GM18909 (cell line): ENCODE data around the gene BTNL2.

Experiments
- ATAC-seq: cut with Tn5 transposase; IDR thresholded peaks from one replicate; pipeline ENCODE4 v1.9.1; 2021; ENCODE audit warnings: mild to moderate bottlenecking; ENCODE audit not compliant: unreplicated experiment, poor library complexity

The BTNL2 gene

GRCh38 chr6:32416036-32416435, 9.1 kb upstream of the BTNL2 start:
- ATAC-seq = no peak

DNA sequence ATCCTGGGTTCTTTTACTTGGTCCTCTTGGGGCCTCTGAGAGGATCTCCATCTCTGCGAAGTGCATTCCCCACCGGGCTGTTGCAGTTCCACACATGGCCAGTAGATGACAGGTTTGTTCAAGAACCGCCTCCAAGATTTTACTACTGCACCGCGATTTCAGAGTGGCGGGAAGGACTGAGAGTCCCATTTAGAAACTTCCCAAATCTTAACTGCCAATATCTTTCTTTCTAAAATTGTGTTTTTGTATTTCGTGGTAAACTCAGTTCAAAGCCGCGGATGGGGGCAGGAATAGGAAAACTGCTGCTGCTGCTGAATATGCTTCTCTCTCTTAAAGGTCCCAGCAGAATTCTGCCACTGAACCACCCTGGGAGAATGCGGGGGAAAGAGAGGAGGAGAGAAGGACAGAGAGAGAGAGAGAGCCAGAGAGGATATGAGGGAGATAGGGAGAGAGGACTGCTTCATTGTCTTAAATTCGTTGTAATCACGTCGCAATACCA, 8.6 kb upstream of the BTNL2 start:
- ATAC-seq = no peak

DNA sequence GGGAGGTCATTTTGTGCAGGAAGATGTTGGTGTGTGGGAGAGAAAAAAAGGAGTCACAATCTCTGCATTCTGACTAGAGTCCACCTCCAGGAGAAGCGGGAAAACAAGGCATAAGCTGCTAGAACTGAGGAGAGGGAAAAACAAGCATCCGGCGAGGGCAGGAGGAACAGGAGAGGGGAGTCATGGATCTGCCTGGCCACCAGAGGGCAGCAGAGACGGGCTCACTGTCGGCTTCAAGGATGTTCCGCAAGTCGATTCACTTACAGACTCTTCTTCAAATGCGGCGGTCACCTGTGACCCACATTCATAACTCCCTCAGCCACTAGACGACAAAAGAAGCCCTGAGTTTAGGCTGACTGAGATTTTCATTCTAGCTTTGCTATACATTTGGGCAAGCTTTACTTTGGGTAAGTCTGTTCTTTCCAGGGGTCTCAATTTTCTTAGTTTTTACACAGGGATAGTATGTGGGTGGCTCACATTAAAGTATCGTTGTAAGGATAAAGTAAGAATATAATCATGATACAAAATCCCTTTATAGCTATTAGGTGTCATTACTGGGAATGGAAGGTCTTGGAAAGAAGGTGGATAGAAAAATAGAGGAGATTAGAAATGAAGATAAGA, 6.6 kb upstream of the BTNL2 start:
- no peak for ATAC-seq

GRCh38 chr6:32411566-32412327, 4.8 kb upstream of the BTNL2 start:
- ATAC-seq = no peak

DNA sequence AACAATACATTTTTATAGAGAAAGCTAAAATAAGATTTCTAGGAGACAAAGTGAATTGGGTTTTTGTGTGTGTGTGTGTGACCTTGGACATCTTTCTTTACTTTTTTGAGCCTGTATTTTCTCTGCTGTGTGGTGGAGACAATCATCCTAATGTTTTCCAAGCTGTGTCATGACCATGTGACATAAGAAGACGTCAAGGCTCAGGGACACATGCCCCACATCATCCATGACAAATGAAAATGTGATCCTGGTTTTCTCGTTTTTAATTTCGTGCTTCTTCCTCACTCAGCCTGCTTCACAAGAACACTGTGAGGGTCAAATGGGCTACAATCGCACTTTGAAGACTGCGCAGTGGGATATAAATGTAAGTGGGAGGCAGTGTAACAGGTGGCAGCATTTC, 3.9 kb upstream of the BTNL2 start:
- no peak for ATAC-seq

DNA sequence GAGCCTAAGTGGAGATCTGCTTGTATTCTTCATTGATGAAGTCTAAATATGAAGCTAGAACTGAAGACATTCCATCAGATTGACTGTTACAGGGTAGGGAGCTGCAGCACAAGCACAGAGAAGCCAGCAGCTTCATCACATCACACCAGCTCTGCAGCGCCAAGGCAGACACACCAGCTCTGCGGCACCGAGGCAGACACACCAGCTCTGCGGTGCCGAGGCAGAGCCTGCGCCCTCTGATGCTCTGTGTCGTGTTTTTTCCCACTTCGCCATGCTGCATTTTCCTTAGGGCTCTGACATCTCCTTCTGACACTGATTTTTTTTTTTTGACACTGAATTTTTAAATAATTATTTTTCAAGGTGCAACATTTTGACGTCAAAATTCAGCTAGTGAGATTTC, 784 bp downstream of the BTNL2 start:
- ATAC-seq = no peak

DNA sequence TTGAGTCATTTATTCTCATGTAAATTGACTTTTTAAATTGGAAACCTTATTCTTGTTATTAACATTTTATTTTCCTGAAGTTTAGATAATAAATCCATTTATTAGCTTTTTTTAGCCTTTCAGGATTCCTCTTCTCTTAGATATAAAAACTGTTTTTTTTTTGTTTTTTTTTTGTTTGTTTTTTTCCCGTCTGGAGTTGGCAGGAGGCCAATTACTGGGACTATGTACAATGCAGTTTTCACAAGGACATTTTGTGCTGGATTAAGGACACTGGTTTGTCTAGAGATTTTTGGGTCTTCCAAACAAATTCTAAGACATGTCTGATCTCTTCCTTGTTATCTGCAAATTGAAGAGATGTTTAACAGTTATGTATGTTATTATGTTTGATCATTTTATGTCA, 1.3 kb downstream of the BTNL2 start:
- ATAC-seq = no peak

DNA sequence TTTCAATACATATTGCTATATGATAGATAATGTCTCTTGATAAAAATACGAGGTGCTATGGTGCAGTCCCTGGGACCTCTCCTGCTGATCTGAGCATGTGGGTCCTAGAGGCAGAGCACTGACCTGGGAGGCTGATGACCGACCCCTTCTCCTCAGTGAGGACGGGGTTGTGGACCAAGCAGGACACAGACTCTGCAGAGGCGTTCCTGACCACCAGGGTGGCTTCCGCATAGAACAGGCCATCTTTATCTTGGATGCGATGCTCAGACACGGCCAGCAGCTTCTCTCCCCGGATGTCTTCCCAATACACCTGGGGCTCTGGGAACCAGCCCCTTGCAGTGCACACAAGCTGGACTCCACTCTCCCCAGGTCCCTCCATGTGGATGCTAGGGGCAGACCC, 4.2 kb downstream of the BTNL2 start:
- ATAC-seq = no peak

- no peak for ATAC-seq
Measured at GRCh38 chr6:32401284-32401963, 5.6 kb downstream of the BTNL2 start.

DNA sequence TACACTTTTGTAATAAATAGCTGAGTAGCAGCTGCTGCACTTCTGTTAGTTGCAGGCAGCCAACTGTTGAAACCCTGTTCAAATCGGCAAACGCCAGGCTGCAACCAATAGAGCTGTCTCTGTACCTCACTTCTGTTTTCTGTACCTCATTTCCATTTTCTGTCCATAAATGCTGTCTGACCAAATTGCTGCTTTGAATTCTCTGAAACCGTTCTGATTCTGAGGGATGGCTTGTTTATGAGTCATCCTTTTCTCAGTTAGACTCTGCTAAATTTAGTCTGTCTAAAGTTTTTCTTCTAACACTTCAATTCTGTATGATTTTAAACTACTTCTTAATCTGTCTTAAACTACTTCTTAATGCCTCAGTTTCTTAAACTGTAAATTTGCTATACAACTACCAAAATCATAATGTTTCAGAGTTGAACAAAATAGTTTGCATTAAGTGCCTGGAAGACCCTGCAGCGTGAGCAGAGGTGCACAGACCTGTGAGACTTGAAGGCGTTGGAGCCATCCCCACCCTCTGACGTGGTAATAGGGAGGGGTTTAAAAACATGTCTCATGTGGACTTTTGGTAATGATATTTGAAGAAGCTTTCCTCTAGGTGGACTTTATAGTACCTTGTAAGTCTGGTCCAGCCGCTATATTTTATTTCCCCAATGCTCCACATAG, 9.6 kb downstream of the BTNL2 start:
- peak; percentile 77 for ATAC-seq

DNA sequence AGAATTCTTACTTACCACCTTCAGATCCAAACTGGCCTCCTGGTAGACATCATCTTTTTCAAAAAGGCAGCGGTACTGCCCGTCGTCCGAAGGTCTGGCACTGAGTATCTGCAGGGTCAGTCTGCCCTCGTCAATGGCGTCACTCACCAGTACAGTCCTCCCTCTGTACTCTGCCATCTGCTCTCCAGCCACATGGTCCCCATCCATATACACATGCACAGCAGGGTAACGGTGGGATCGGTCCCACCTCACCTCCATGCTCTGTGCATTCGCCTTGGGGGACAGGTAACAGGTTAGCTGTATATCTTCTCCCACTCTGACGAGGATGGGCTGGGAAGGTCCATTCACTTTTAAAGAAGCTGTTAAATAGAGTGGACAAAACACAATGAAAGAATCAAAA, 11.0 kb downstream of the BTNL2 start:
- no peak for ATAC-seq

GRCh38 chr6:32393665-32394420, 13.1 kb downstream of the BTNL2 start:
- no peak for ATAC-seq

DNA sequence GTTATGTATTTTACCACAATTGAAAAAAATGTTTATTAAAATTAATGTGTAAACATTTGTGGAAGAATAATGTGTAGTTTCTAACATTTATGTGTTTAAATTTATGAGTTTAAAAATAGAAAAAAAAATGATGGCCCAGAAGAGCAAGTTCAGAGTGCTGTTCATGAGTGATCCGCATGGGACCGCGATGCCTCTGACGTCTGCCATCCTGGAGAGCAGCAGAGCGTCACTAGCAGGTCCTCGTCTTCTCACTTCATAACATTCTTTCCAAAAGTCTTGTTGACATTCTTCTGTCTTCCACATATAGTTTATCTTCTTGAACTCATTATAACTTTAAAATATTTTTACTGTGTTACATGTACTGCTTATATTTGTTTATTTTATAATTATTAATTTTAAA, 15.5 kb downstream of the BTNL2 start:
- ATAC-seq = no peak

GRCh38 chr6:32387589-32388340, 19.2 kb downstream of the BTNL2 start:
- no peak for ATAC-seq

DNA sequence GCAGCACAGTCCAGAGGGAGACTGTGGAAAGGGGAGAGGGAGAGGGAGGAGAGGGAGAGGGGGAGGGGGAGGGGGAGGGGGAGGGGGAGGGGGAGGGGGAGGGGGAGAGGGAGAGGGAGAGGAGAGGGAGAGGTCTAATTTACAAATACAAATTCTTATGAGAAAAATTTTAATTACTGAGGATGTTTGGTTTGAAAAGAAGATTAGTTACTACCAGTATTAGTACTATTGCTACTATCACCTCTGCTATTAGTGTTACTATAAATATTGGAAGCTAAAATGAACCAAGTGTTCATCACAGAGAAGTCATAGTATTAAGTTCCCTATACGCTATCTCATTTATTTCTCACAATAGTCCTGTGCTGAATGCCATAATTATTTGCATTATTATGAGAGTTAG, 20.9 kb downstream of the BTNL2 start:
- ATAC-seq = no peak

DNA sequence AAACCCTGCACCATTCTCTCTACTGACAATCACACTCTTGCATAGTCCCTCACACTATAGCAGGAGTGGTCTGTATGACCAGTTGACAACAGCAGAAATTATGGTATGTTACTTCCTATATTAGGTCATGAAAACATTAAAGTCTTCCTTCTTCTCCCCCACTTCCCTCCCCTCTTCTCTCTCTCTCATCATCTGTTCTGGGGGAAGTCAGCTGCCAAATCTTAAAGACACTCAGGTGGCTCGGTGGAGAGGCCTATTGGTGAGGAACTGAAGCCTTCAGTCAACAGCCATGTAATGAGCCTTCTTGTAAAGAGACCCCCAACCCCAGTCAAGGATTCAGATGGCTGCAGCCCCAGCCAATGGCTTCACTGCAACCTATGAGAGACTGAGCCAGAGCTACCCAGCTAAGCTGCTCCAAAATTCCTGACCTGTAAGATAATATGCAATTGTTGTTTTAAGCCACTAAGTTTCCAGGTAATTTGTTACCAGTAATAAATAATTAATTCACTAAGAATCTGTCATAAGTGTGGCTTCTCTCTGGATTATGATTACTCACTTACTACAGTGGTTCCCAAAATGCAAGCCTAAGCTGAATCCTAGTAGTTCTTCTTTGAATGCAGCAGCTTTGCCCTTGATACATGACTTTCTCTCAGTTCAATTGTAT, 24.1 kb downstream of the BTNL2 start:
- ATAC-seq = no peak

GRCh38 chr6:32379545-32379944, 27.4 kb downstream of the BTNL2 start:
- ATAC-seq = no peak

DNA sequence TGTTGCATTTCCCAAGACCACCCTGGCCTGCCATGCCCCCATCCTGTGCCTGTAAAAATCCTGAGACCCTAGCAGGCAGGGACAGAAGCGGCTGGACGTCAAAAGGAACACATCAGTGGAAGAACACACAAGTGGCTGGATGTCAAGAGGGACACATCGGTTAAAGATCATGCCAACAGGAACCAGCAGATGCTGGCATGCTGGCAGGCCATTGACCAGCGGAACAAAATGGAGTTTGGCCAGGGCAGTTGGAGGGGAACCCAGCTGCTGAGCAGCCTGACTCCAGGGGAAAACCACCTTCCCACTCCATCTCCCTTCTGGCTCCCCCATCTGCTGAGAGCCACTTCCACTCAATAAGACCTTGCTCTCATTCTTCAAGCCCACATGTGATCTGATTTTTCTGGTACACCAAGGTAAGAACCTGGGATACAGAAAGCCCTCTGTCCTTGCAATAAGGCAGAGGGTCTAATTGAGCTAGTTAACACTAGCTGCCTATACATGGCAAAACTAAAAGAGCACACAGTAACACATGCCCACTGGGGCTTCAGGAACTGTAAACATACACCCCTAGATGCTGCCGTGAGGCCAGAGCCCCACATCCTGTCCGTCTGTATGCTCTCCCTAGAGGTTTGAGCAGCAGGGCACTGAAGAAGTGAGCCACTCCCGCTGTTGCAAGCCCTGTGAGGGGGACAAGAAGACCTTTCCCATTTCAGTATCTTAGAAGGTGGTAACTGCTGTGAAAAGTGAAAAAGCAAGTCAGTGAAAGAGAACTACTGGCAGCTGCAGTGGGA, 31.0 kb downstream of the BTNL2 start:
- ATAC-seq = peak; percentile 58
